GM23338 (cell line): ENCODE data around the gene AFAP1. TPM values are rescaled to one million over a fixed set of nuclear protein-coding genes. Genes with fewer than 3 reads are reported as not detected.

Source experiments
- ATAC-seq: fragments of 200-7000 bp; cut with Tn5 transposase; 3 replicates; pipeline ENCODE4 v1.9.1; 2020
- DNase-seq: peaks from one replicate; pipeline ENCODE4 v3.0.0-alpha.2; 2015; ENCODE audit warnings: low spot score
- H2AFZ ChIP-seq: fragments of 200-600 bp; sonication (generic); 2 replicates; pipeline ENCODE4 v1.8.0; 2016; ENCODE audit warnings: antibody characterized with exemption, mild to moderate bottlenecking, moderate library complexity
- H3F3A ChIP-seq: fragments of 200-600 bp; sonication (generic); replicated peaks from 2 replicates; pipeline ENCODE4 v1.8.0; 2017; ENCODE audit warnings: antibody characterized with exemption, mixed run types, low read depth
- H3K27ac ChIP-seq: fragments of 200-600 bp; sonication (generic); 2 replicates; pipeline ENCODE4 v1.6.1; 2016; ENCODE audit warnings: low read depth
- H3K27me3 ChIP-seq: fragments of 200-600 bp; sonication (generic); 2 replicates; pipeline ENCODE4 v1.8.0; 2016; ENCODE audit warnings: mild to moderate bottlenecking, mixed run types, moderate library complexity; ENCODE audit not compliant: insufficient read depth
- H3K36me3 ChIP-seq: fragments of 200-600 bp; sonication (generic); 2 replicates; pipeline ENCODE4 v1.8.0; 2016; ENCODE audit warnings: mild to moderate bottlenecking; ENCODE audit not compliant: insufficient read depth
- H3K4me1 ChIP-seq: fragments of 200-600 bp; sonication (generic); 2 replicates; pipeline ENCODE4 v1.8.0; 2016; ENCODE audit warnings: mild to moderate bottlenecking, moderate library complexity; ENCODE audit not compliant: insufficient read depth
- H3K4me2 ChIP-seq: fragments of 200-600 bp; sonication (generic); 2 replicates; pipeline ENCODE4 v1.7.1; 2017; ENCODE audit warnings: mixed run types
- H3K4me3 ChIP-seq: fragments of 200-600 bp; sonication (generic); 2 replicates; pipeline ENCODE4 v1.6.1; 2016; ENCODE audit warnings: mixed run types
- H3K79me2 ChIP-seq: fragments of 200-600 bp; sonication (generic); replicated peaks from 2 replicates; pipeline ENCODE4 v1.8.0; 2017; ENCODE audit warnings: mild to moderate bottlenecking; ENCODE audit not compliant: insufficient read depth
- H3K9me2 ChIP-seq: fragments of 200-600 bp; sonication (generic); 2 replicates; pipeline ENCODE4 v1.8.0; 2017; ENCODE audit not compliant: insufficient read depth
- H4K20me1 ChIP-seq: fragments of 200-600 bp; sonication (generic); replicated peaks from 2 replicates; pipeline ENCODE4 v1.8.0; 2017; ENCODE audit warnings: mild to moderate bottlenecking; ENCODE audit not compliant: insufficient read depth
- H3K27ac Mint-ChIP-seq: 2 replicates; pipeline ENCODE4 v1.8.0; 2020; ENCODE audit warnings: inconsistent platforms, mild to moderate bottlenecking, moderate library complexity, mixed read lengths
- H3K27me3 Mint-ChIP-seq: 3 replicates; pipeline ENCODE4 v1.8.0; 2022; ENCODE audit warnings: low read depth, mild to moderate bottlenecking, moderate library complexity, mixed read lengths, inconsistent platforms; ENCODE audit not compliant: insufficient read depth, poor library complexity
- H3K36me3 Mint-ChIP-seq: 3 replicates; pipeline ENCODE4 v1.8.0; 2021; ENCODE audit warnings: low read depth, mild to moderate bottlenecking, inconsistent platforms, moderate library complexity, mixed read lengths
- H3K4me1 Mint-ChIP-seq: 3 replicates; pipeline ENCODE4 v1.8.0; 2020; ENCODE audit warnings: mild to moderate bottlenecking, inconsistent platforms, mixed read lengths
- H3K4me3 Mint-ChIP-seq: 3 replicates; pipeline ENCODE4 v1.8.0; 2021; ENCODE audit warnings: moderate library complexity, mild to moderate bottlenecking, inconsistent platforms, mixed read lengths
- H3K9me3 Mint-ChIP-seq: 3 replicates; pipeline ENCODE4 v1.8.0; 2020; ENCODE audit warnings: moderate library complexity, mild to moderate bottlenecking, inconsistent platforms, mixed read lengths
- CREB1 ChIP-seq: fragments of 250-450 bp; sonication (Bioruptor Pico); IDR thresholded peaks from 2 replicates; pipeline ENCODE4 v1.5.0; 2020; ENCODE audit warnings: low read depth, mild to moderate bottlenecking, moderate library complexity
- EZH2 ChIP-seq: fragments of 200-600 bp; sonication (generic); IDR thresholded peaks from one replicate; pipeline ENCODE4 v1.8.0; 2017; ENCODE audit warnings: antibody characterized with exemption, mild to moderate bottlenecking, low read depth; ENCODE audit not compliant: unreplicated experiment
- EZH2phosphoT487 ChIP-seq: fragments of 200-600 bp; sonication (generic); IDR thresholded peaks from one replicate; pipeline ENCODE4 v1.8.1; 2018; ENCODE audit warnings: antibody characterized with exemption; ENCODE audit not compliant: unreplicated experiment
- JUNB ChIP-seq: IDR thresholded peaks from one replicate; pipeline ENCODE4 v1.6.1; 2016; ENCODE audit warnings: antibody characterized with exemption; ENCODE audit not compliant: unreplicated experiment
- NANOG ChIP-seq: IDR thresholded peaks from 2 replicates; pipeline ENCODE4 v1.6.1; 2016; ENCODE audit warnings: antibody characterized with exemption, borderline replicate concordance
- POLR2AphosphoS5 ChIP-seq: IDR thresholded peaks from 2 replicates; pipeline ENCODE4 v1.6.1; 2016; ENCODE audit warnings: antibody characterized with exemption, low read depth
- STAT1 ChIP-seq: IDR thresholded peaks from one replicate; pipeline ENCODE4 v1.6.1; 2016; ENCODE audit warnings: antibody characterized with exemption; ENCODE audit not compliant: unreplicated experiment
- ZNF114 ChIP-seq: fragments of 250-450 bp; sonication (Bioruptor Pico); IDR thresholded peaks from 2 replicates; pipeline ENCODE4 v1.5.0; 2020; ENCODE audit warnings: mild to moderate bottlenecking, moderate library complexity
- ZNF331 ChIP-seq: fragments of 250-450 bp; sonication (Bioruptor Pico); IDR thresholded peaks from 2 replicates; pipeline ENCODE4 v1.5.0; 2020; ENCODE audit warnings: low read depth, mild to moderate bottlenecking, moderate library complexity
- polyA plus RNA-seq: library from polyadenylated mRNA; unstranded; fragments of >200 nt; fragmentation: Nextera tagmentation; extraction: Ambion mirVana; gene quantifications from 2 replicates; pipeline ENCODE4 v1.2.1, GENCODE V29; 2016
- total RNA-seq: library from RNA; depleted of rRNA; stranded (reverse); fragments of >200 nt; shearing (Covaris generic); gene quantifications from 2 replicates; pipeline ENCODE4 v1.2.3, GENCODE V29; 2014
- TF ChIP-seq, protein P1 (sequence below): IDR thresholded peaks from 2 replicates; pipeline ENCODE4 v1.6.1; 2016; ENCODE audit warnings: antibody characterized with exemption
- TF ChIP-seq, protein P2 (sequence below): fragments of 250-450 bp; sonication (Bioruptor Pico); IDR thresholded peaks from 2 replicates; pipeline ENCODE4 v1.5.0; 2020; ENCODE audit warnings: mild to moderate bottlenecking, moderate library complexity
- TF ChIP-seq, protein P3 (sequence below): IDR thresholded peaks from one replicate; pipeline ENCODE4 v1.6.1; 2018; ENCODE audit warnings: antibody characterized with exemption; ENCODE audit not compliant: unreplicated experiment
- TF ChIP-seq, protein P4 (sequence below), 2 experiments: fragments of 200-600 bp in 1 of 2; sonication (generic) in 1 of 2; conservative IDR thresholded peaks; 2 replicates each; pipeline versions ENCODE4 v1.5.1 to v1.6.1; 2016 to 2017; ENCODE audit warnings: antibody characterized with exemption in 2 of 2, low read depth in 2 of 2, mild to moderate bottlenecking in 2 of 2, moderate library complexity in 1 of 2

The AFAP1 gene
- total and polyA plus RNA-seq, 2 experiments from 2014 or later = 6.5 to 21.5 TPM

DNA sequence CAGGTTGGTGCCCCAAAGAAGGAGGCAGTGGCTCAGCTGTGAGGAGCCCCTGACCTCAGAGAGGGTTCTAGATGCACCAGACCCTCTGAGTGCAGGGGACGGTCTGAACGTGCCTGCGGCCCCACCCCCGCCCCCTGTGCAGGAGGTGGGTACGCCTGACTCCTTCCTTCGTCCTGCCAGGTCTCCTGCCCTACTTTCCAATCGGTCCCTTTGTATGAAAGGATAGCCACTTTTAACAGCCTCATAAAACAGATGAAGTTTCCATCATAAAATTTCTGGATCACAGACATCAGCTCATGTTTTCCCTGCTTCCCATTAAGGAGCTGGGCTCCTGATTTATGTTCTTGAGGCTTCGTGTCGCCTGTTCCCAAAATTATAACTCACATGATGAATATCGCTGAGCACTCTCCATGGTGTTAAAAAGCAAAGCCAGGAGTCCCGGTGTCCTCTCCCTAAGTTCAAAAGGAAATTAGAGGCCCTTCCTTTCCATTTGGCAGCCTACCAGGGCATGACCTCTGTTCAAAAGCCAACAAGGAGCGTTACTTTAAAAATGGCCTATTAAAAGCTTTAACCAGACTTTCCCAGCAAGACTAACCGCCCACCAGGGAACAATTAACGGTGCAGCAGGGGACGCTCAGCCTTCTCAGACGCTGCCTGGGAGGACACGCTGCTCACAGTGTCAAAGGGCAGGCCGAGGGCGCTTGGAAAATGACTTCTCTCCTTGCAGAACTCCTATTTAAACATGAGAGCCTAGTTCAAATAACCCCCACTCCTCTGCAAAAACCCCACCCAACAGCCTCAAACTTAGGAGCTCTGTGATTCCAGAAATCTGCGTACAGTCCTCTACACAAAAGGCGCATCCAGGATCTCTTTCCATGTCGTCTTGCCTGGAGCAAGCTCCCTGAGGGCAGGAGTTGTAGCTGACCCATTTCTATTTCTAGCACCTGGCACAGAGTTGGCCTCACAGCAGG, 181.9 kb downstream of the AFAP1 start:
- no peak overlapping the region for H3K27ac ChIP-seq
- TF ChIP-seq, protein P1, sequence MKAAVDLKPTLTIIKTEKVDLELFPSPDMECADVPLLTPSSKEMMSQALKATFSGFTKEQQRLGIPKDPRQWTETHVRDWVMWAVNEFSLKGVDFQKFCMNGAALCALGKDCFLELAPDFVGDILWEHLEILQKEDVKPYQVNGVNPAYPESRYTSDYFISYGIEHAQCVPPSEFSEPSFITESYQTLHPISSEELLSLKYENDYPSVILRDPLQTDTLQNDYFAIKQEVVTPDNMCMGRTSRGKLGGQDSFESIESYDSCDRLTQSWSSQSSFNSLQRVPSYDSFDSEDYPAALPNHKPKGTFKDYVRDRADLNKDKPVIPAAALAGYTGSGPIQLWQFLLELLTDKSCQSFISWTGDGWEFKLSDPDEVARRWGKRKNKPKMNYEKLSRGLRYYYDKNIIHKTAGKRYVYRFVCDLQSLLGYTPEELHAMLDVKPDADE = no peak
- TF ChIP-seq EZH2phosphoT487 (no peak), POLR2AphosphoS5 (no peak), EZH2 (no peak), CREB1 (CRISPR knock-in tag) (no peak), ZNF114 (CRISPR knock-in tag) (no peak), ZNF331 (CRISPR knock-in tag) (no peak), STAT1 (no peak), JUNB (no peak), NANOG (no peak)
- TF ChIP-seq, protein P2, sequence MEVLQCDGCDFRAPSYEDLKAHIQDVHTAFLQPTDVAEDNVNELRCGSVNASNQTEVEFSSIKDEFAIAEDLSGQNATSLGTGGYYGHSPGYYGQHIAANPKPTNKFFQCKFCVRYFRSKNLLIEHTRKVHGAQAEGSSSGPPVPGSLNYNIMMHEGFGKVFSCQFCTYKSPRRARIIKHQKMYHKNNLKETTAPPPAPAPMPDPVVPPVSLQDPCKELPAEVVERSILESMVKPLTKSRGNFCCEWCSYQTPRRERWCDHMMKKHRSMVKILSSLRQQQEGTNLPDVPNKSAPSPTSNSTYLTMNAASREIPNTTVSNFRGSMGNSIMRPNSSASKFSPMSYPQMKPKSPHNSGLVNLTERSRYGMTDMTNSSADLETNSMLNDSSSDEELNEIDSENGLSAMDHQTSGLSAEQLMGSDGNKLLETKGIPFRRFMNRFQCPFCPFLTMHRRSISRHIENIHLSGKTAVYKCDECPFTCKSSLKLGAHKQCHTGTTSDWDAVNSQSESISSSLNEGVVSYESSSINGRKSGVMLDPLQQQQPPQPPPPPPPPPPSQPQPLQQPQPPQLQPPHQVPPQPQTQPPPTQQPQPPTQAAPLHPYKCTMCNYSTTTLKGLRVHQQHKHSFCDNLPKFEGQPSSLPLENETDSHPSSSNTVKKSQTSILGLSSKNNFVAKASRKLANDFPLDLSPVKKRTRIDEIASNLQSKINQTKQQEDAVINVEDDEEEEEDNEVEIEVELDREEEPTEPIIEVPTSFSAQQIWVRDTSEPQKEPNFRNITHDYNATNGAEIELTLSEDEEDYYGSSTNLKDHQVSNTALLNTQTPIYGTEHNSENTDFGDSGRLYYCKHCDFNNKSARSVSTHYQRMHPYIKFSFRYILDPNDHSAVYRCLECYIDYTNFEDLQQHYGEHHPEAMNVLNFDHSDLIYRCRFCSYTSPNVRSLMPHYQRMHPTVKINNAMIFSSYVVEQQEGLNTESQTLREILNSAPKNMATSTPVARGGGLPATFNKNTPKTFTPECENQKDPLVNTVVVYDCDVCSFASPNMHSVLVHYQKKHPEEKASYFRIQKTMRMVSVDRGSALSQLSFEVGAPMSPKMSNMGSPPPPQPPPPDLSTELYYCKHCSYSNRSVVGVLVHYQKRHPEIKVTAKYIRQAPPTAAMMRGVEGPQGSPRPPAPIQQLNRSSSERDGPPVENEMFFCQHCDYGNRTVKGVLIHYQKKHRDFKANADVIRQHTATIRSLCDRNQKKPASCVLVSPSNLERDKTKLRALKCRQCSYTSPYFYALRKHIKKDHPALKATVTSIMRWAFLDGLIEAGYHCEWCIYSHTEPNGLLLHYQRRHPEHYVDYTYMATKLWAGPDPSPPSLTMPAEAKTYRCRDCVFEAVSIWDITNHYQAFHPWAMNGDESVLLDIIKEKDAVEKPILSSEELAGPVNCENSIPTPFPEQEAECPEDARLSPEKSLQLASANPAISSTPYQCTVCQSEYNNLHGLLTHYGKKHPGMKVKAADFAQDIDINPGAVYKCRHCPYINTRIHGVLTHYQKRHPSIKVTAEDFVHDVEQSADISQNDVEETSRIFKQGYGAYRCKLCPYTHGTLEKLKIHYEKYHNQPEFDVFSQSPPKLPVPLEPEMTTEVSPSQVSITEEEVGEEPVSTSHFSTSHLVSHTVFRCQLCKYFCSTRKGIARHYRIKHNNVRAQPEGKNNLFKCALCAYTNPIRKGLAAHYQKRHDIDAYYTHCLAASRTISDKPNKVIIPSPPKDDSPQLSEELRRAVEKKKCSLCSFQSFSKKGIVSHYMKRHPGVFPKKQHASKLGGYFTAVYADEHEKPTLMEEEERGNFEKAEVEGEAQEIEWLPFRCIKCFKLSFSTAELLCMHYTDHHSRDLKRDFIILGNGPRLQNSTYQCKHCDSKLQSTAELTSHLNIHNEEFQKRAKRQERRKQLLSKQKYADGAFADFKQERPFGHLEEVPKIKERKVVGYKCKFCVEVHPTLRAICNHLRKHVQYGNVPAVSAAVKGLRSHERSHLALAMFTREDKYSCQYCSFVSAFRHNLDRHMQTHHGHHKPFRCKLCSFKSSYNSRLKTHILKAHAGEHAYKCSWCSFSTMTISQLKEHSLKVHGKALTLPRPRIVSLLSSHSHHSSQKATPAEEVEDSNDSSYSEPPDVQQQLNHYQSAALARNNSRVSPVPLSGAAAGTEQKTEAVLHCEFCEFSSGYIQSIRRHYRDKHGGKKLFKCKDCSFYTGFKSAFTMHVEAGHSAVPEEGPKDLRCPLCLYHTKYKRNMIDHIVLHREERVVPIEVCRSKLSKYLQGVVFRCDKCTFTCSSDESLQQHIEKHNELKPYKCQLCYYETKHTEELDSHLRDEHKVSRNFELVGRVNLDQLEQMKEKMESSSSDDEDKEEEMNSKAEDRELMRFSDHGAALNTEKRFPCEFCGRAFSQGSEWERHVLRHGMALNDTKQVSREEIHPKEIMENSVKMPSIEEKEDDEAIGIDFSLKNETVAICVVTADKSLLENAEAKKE = no peak
- TF ChIP-seq, protein P3, sequence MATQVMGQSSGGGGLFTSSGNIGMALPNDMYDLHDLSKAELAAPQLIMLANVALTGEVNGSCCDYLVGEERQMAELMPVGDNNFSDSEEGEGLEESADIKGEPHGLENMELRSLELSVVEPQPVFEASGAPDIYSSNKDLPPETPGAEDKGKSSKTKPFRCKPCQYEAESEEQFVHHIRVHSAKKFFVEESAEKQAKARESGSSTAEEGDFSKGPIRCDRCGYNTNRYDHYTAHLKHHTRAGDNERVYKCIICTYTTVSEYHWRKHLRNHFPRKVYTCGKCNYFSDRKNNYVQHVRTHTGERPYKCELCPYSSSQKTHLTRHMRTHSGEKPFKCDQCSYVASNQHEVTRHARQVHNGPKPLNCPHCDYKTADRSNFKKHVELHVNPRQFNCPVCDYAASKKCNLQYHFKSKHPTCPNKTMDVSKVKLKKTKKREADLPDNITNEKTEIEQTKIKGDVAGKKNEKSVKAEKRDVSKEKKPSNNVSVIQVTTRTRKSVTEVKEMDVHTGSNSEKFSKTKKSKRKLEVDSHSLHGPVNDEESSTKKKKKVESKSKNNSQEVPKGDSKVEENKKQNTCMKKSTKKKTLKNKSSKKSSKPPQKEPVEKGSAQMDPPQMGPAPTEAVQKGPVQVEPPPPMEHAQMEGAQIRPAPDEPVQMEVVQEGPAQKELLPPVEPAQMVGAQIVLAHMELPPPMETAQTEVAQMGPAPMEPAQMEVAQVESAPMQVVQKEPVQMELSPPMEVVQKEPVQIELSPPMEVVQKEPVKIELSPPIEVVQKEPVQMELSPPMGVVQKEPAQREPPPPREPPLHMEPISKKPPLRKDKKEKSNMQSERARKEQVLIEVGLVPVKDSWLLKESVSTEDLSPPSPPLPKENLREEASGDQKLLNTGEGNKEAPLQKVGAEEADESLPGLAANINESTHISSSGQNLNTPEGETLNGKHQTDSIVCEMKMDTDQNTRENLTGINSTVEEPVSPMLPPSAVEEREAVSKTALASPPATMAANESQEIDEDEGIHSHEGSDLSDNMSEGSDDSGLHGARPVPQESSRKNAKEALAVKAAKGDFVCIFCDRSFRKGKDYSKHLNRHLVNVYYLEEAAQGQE = no peak
- TF ChIP-seq, protein P4, sequence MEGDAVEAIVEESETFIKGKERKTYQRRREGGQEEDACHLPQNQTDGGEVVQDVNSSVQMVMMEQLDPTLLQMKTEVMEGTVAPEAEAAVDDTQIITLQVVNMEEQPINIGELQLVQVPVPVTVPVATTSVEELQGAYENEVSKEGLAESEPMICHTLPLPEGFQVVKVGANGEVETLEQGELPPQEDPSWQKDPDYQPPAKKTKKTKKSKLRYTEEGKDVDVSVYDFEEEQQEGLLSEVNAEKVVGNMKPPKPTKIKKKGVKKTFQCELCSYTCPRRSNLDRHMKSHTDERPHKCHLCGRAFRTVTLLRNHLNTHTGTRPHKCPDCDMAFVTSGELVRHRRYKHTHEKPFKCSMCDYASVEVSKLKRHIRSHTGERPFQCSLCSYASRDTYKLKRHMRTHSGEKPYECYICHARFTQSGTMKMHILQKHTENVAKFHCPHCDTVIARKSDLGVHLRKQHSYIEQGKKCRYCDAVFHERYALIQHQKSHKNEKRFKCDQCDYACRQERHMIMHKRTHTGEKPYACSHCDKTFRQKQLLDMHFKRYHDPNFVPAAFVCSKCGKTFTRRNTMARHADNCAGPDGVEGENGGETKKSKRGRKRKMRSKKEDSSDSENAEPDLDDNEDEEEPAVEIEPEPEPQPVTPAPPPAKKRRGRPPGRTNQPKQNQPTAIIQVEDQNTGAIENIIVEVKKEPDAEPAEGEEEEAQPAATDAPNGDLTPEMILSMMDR (conservative IDR thresholded peaks at IDR 0.05; ENCODE audit: low read depth in 2 of 2) = no peak
- H3K36me3 ChIP-seq = no peaks in the 10 kb centered on the region
- 0 out of 2 replicates have a peak, but pooled peaks cover 5% of the 10 kb centered on the region for H3F3A ChIP-seq
- no peak overlapping the region for H3K4me3 ChIP-seq
- no peaks in the 10 kb centered on the region for H3K79me2 ChIP-seq
- no peak overlapping the region for H2AFZ ChIP-seq
- H3K4me2 ChIP-seq = no peak overlapping the region
- ATAC-seq = no peak
- Mint-ChIP-seq H3K9me3 (no peaks in the 10 kb centered on the region), H3K27ac (no peak overlapping the region), H3K4me1 (peaks cover 4% of the 10 kb centered on the region; the same call in 2 of the 3 replicates), H3K36me3 (no peaks in the 10 kb centered on the region), H3K4me3 (no peak overlapping the region), H3K27me3 (peaks cover 11% of the 10 kb centered on the region)
- H4K20me1 ChIP-seq = no peaks in the 10 kb centered on the region
- no peaks in the 10 kb centered on the region for H3K27me3 ChIP-seq
- H3K9me2 ChIP-seq = no peaks in the 10 kb centered on the region
- DNase-seq = no peak
- H3K4me1 ChIP-seq = no peaks in the 10 kb centered on the region
